Measurements from ENCODE around the gene HBQ1.
"Not testable (repeated sequence)": the region's sequence is repeated elsewhere in the genome, so short reads cannot be mapped to it uniquely, and the experiment has no call there.

HBQ1 gene

GRCh38 chr16:209359-209758 lies 29.1 kb downstream of the HBQ1 start:
- not testable (repeated sequence) for DNase-seq (ENCODE audit: low read depth in 3 of 3)

DNA sequence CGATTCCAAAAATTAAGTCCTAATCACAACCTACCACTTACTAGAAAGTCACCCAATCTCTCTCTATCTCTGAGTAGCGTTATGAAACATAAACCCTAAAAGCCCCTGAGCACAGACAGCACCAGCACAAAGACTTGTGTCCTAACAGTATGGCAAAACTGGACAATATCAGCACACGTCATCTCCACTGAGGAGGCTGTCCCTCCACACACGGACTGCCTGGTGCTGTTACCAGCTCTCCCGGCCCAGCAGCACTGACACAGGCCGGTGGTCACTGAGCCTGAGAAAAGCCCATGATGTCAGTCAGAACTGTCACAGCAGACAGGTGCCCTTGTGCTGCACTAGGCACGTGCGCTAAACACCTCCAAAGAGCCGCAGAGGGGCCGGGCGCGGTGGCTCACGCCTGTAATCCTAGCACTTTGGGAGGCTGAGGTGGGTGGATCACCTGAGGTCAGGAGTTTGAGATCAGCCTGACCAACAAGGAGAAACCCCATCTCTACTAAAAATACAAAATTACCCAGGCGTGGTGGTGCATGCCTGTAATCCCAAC lies 31.4 kb downstream of the HBQ1 start:
- DNase-seq (ENCODE audit: low read depth in 3 of 3), result not testable (repeated sequence)

GRCh38 chr16:212999-213398 lies 32.7 kb downstream of the HBQ1 start:
- no peak for DNase-seq (ENCODE audit: low read depth in 3 of 3)

DNA sequence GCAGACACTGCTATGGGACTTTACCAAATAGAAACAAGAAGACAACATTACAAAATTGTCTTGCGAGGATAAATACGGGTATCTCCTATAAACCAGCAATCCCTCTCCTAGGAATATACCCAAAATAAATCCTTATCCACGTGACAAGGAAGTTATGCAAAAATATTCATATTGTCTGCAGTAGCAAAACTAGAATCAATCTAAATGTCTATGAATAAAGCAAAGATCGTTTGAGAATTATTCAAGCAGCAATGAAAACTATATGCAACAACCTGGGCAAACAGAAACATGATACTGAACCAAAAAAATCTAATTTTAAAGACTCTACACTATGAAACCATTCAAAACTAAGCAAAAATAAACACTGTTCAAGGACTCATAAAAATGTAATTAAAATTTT lies 39.8 kb downstream of the HBQ1 start:
- DNase-seq (ENCODE audit: low read depth in 3 of 3), result no peak

DNA sequence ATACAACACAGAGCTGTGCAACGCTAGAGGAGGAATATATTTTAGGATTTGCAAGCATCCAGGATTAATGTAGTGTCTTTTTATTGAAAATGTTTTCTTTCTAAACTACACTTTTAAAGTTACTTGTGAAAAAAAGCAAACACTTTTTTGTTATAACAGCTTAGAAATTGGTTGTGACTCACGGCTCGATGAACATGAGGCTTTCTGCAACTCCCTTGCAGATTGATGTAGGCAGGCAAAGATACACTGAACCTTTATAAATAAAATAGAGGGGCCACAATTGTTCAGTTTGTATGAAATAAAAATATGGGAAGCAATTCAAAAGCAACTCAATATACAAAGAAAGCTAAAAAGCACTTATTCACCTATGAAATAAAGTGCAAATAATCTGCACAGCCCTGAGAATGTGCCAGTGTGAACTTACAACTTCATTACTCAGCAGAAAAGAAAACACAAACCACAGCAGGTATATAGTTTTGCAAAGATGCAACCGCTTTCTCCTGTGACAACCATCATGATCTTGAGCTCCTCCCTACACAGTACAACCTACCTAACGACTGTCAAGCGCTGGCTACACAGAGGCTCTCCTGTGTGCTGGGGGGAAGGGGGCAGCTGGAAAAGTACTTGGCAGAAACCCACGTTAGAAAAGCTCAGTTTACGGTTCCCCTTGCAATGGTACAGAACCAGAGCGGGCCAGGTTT lies 48.0 kb downstream of the HBQ1 start:
- no peak for DNase-seq (ENCODE audit: low read depth in 3 of 3)

DNA sequence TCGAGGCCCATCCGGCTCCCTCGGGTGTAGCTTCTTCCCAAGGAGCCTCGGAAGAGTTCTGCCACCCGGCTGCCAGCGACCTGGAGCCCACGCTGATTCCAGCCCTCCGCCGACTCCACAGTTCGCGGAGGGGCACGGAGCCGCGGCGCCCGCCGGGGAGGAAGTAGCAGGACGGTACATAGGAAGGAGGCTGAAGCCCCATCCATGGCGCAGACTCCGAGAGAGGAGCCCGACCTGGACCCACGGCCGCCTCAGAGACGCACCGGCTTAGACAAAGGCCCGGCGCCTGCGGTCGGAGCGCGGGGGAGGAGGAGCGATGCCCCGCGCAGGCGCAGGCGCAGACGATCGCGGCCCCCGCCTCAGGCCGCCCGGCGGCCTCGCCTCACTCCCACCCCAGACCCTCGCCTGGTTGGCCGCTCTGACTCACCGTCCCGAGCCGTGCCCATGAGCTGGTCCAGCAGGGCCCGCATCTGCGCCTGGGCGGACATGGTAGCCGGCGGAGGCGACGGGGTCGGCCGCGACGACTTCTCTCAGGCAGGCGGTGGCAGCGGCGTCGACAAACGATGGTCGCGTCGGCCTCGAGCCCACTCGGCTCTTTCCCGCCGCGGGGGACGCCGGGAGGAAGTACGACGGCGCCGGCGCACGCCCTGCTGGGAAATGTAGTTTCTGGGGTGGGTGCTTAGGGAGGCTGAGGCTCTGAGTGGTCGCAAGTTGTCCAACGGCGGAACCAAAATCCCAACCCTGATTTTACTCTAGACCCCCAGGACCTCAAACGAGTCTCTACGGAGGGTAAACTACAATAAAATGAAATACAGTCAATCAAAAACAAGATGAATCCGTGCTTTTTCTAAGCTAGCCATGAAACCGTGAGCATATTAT lies 48.8 kb downstream of the HBQ1 start, which contains the start of gene LUC7L:
Gene LUC7L (minus strand): TSS at position 598 of the 879 bp plus-strand sequence. CDS start 110 bp downstream, at position 488.
- peak; percentile 70 to 86 (median 75) for DNase-seq (ENCODE audit: low read depth in 3 of 3)

GRCh38 chr16:229731-230281 lies 49.5 kb downstream of the HBQ1 start:
- no peak for DNase-seq (ENCODE audit: low read depth in 3 of 3)

DNA sequence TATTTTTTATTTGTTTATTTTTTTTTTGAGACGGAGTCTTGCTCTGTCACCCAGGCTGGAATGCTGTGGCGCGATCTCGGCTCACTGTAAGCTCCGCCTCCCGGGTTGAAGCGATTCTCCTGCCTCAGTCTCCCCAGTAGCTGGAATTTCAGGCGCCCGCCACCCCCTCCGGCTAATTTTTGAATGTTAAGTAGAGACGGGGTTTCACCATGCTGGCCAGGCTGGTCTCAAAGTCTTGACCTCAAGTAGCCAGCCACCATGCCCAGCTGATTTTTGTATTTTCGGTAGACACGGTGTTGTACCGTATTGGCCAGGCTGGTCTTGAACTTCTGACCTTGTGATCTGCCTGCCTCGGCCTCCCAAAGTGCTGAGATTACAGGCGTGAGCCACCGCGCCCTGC lies 50.1 kb downstream of the HBQ1 start:
- not testable (repeated sequence) for DNase-seq (ENCODE audit: low read depth in 3 of 3)
